Fibroblast of lung (primary cell): ENCODE data around the gene RAB3A.

Source experiments
- CTCF ChIP-seq, 2 donors: IDR thresholded peaks in 1 of 2; conservative IDR thresholded peaks in 1 of 2; 1 replicate in 1 of 2; 2 replicates in 1 of 2; pipeline ENCODE4 v1.5.1; 2011 to 2012; ENCODE audit warnings: low read length in 2 of 2, control low read depth in 1 of 2, inconsistent platforms in 1 of 2, low read depth in 1 of 2, mild to moderate bottlenecking in 1 of 2
- EZH2 ChIP-seq: IDR thresholded peaks from 2 replicates; pipeline ENCODE4 v1.5.1; 2012; ENCODE audit warnings: low read length, control low read depth, mild to moderate bottlenecking; ENCODE audit errors: missing control alignments

GRCh38 chr19:18160493-18160970, 43.3 kb downstream of the RAB3A start:
- TF ChIP-seq CTCF (conservative IDR thresholded peaks at IDR 0.05 in 1 of 2, IDR thresholded peaks at IDR 0.05 in 1 of 2; ENCODE audit: low read depth in 1 of 2, low read length in 2 of 2) (no peak), EZH2 (no peak)
